A673 (cell line): ENCODE measurements around the gene TECTA.

Source experiments
- CTCF ChIP-seq: fragments of 300-800, 200-600 bp; sonication (generic); conservative IDR thresholded peaks from 2 replicates; pipeline ENCODE4 v1.5.1; 2017; ENCODE audit warnings: low read depth, mild to moderate bottlenecking, antibody characterized with exemption, low read length, moderate library complexity, mixed read lengths
- EZH2 ChIP-seq: fragments of 200-600 bp; sonication (generic); IDR thresholded peaks from 2 replicates; pipeline ENCODE4 v1.6.1; 2017; ENCODE audit warnings: borderline replicate concordance, low read depth, mild to moderate bottlenecking, mixed read lengths, antibody characterized with exemption, low read length; ENCODE audit not compliant: poor library complexity, severe bottlenecking

GRCh38 chr11:121132211-121132976 lies 31.4 kb downstream of the TECTA start:
- TF ChIP-seq CTCF (no peak), EZH2 (no peak)
